ENCODE measurements around the gene KLHL11.

KLHL11 gene, protein sequence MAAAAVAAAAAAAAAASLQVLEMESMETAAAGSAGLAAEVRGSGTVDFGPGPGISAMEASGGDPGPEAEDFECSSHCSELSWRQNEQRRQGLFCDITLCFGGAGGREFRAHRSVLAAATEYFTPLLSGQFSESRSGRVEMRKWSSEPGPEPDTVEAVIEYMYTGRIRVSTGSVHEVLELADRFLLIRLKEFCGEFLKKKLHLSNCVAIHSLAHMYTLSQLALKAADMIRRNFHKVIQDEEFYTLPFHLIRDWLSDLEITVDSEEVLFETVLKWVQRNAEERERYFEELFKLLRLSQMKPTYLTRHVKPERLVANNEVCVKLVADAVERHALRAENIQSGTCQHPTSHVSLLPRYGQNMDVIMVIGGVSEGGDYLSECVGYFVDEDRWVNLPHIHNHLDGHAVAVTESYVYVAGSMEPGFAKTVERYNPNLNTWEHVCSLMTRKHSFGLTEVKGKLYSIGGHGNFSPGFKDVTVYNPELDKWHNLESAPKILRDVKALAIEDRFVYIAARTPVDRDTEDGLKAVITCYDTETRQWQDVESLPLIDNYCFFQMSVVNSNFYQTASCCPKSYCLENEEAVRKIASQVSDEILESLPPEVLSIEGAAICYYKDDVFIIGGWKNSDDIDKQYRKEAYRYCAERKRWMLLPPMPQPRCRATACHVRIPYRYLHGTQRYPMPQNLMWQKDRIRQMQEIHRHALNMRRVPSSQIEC

GRCh38 chr17:41864836-41865595 lies at the start of gene KLHL11:
TSS of gene KLHL11 (minus strand) at chr17:41865423. CDS start at chr17:41865370, 53 bp downstream.
- DNase-seq, result peak; percentile 87

GRCh38 chr17:41915020-41915419 lies 49.8 kb upstream of the KLHL11 start:
- no peak for DNase-seq

- no peak for DNase-seq
These were observed 49.1 kb upstream of the KLHL11 start for GRCh38 chr17:41914358-41914766.

- no peak for DNase-seq
These were observed 48.6 kb upstream of the KLHL11 start for GRCh38 chr17:41913798-41914197.

DNA sequence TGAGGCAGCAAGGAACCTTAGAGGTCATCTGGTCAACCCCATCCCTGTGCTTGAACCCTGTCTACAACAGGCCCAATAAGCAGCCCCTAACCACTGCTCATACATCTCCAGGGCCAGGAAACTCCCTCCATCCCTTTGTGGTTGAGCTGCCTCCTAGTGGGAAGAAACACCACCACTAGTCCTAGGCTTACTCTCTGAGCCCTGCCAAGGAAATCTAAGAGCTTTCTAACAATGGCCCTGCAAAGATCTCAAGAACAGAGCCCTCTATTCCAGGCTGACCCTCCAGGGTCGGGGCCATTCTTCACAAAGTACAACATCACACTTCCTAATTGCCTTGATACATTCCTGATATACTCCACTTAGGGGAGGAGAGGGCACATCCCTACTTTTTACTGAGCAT lies 47.7 kb upstream of the KLHL11 start:
- no peak for DNase-seq

GRCh38 chr17:41910701-41911391 lies 45.6 kb upstream of the KLHL11 start:
- no peak for DNase-seq

GRCh38 chr17:41909088-41909487 lies 43.9 kb upstream of the KLHL11 start:
- DNase-seq, result no peak

- DNase-seq, result no peak
These were observed 42.7 kb upstream of the KLHL11 start for GRCh38 chr17:41907633-41908539.

GRCh38 chr17:41907185-41907556 lies 41.9 kb upstream of the KLHL11 start:
- DNase-seq, result no peak

DNA sequence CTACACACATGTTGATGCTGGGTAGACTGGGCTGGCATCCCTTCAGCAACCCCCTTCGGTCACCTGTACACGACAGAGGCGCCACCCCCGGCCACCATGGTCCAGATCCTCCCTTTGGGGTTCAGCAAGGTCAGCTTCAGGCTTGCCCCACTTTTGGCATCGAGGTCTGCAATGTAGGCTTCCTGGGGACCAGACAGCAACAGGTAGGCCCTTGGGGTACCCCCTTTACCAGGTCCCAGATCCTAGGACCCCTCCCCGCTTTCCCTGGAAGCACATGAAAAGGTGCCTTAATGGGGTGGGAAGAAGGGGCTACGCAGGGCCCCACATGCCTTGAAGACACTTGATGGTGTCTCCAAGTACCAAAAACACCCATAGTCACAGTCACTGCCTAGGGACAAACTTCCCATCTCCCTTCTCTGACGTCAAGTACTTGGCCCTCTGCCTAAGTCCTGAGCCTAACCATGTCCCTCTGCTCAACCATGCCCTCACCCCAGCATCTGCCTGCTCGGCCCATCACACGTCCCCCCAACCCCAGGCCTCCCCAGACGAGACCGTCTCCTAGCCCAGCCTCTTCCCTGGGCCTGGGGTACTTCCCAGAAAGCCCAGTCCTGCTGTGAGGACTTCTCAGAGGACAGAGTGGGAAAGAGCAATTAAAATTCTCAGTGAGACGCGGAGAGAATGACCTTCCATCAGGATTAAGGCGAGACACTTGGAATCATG lies 41.4 kb upstream of the KLHL11 start:
- DNase-seq, result no peak

- no peak for DNase-seq
These were observed 39.9 kb upstream of the KLHL11 start for GRCh38 chr17:41905172-41905571.

GRCh38 chr17:41904242-41904841 lies 39.1 kb upstream of the KLHL11 start:
- no peak for DNase-seq

- DNase-seq, result no peak
These were observed 36.4 kb upstream of the KLHL11 start for GRCh38 chr17:41901646-41902045.

DNA sequence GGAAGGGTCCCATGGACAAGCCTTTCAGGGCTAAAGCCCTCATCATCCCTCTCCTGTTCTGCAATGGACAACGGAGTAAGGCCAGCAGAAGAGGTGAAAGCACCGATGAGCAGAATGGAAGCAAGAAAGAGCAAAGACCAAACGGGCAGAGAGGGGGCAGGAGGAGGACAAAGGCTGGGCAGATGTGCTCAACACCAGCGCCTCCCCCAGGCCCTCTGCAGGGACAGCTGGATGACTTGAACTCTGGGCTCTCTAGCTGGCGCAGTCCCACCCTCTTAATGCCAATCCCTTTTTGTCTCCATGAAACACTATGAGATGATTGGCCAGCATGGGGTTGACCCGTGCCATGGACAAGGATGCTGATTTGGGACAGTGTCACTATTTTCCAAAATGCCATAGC lies 31.5 kb upstream of the KLHL11 start:
- DNase-seq, result no peak

DNA sequence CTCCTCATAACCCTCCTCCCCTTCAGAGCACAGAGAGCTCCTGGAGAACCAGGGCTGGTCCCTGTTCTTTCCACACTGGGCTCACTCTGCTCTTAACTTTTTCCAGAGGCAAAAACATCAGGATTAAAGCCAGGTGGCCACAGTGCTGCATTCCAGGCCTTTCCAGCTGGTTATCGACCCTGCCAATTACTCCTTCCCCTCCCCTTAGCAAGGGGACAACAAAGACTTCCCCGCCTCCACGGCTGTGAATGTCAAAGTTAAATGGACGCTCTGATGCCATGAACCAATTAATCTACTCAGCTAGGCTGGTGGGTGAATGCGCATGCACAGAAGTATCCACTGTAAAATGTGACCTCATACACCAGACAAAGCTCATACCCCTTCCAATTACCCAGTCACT lies 30.4 kb upstream of the KLHL11 start:
- DNase-seq, result no peak

DNA sequence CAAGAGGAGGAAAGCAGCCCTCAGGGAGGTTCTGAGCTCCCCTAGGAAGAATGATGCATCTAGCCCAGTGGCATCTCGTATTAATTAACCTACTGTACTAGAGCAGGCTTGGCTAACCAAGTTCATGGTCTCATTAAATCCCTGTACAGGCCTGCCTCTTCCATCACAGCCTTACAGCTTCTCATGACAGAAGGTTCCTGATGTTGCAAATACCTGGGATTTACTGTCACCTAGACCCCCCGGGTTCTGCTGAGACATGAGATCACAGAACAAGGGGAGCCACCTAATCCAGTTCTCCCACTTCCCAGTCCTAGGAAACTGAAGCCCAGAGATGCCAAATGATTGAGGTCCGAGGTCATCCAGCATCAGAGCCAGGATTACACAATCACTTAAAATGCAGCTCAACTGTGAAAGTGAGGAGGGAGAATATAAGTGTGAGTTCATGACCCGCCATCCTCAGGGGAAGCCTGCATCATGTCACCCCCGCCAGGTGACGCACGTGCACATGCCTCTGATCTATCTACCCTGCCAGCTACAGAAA lies 29.6 kb upstream of the KLHL11 start:
- DNase-seq, result no peak

GRCh38 chr17:41893384-41893783 lies 28.2 kb upstream of the KLHL11 start:
- no peak for DNase-seq

DNA sequence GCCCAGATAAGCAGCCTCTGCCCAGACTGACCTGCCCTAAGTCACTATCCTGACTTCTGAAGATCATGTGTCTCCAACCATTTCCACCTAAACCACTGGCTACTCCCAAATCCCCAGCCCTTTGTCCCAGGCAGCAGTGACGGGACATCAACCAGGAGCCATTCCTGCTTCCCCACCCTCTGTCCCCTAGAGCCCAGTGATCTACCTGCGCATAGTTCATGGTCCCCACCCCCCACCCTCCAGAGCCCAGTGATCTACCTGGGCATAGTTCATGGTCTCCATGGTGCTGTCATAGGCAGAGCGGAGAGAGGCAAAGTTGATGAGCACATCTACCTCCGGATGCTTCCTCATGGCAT lies 26.8 kb upstream of the KLHL11 start:
- DNase-seq, result no peak

DNA sequence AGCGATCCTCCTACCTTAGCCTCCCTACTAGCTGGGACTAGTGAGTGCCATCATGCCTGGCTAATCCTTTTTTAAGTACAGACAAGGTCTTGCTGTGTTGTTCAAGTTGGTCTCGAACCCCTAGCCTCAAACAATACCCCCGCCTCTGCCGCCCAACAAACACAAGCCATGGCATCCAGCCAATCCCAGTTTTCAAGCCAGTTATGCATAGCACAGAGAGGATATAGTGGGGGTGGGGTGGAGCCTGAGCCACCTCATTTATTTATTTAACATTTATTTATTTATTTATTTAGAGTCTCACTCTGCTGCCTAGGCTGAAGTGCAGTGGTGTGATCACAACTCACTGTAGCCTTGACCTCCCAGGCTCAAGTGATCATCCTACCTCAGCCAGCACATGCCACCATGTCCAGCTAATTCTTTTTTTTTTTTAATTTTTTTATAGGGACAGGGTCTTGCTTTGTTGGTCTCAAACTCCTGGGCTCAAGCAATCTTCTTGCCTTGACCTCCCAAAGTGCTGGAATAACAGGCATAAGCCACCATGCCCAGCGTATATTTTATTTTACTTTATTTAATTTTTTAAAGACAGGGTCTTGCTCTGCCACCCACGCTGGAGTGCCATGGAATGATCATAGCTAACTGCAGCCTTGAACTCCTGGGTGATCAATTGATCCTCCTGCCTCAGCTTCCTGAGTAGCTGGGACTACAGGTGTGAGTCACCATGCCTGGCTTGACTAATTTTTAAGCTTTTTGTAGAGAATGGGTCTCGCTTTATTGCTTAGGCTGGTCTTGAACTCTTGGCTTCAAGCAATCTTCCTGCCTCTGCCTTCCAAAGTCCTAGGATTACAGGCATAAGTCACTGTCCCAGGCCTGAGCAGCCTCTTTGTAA lies 26.2 kb upstream of the KLHL11 start:
- no peak for DNase-seq
